GM19468 (cell line): ENCODE data around the gene YIF1A.
"Not testable (repeated sequence)": the region's sequence is repeated elsewhere in the genome, so short reads cannot be mapped to it uniquely, and the experiment has no call there.

Experiments
- ATAC-seq: cut with Tn5 transposase; IDR thresholded peaks from one replicate; pipeline ENCODE4 v1.9.1; 2021; ENCODE audit warnings: mild to moderate bottlenecking, moderate library complexity, moderate number of reproducible peaks; ENCODE audit not compliant: unreplicated experiment; ENCODE audit errors: extremely low read depth

YIF1A gene

GRCh38 chr11:66258473-66258893 is 30.5 kb downstream of the YIF1A start:
- ATAC-seq: no peak

- not testable (repeated sequence) for ATAC-seq
Observed at GRCh38 chr11:66253081-66253480, 35.9 kb downstream of the YIF1A start.

GRCh38 chr11:66251809-66252208 is 37.1 kb downstream of the YIF1A start:
- ATAC-seq: no peak

GRCh38 chr11:66248903-66249302 is 40.0 kb downstream of the YIF1A start:
- ATAC-seq: no peak

GRCh38 chr11:66247801-66248200 is 41.1 kb downstream of the YIF1A start:
- ATAC-seq: no peak

- no peak for ATAC-seq
Observed at GRCh38 chr11:66247295-66247694, 41.6 kb downstream of the YIF1A start.

- no peak for ATAC-seq
Observed at GRCh38 chr11:66243782-66244535, 45.0 kb downstream of the YIF1A start.

- no peak for ATAC-seq
Observed at GRCh38 chr11:66242095-66242765, 46.7 kb downstream of the YIF1A start.

GRCh38 chr11:66240781-66241136 is 48.2 kb downstream of the YIF1A start:
- ATAC-seq: no peak

GRCh38 chr11:66239998-66240780 is 48.8 kb downstream of the YIF1A start:
- no peak for ATAC-seq

GRCh38 chr11:66239511-66239910 is 49.4 kb downstream of the YIF1A start:
- ATAC-seq: no peak

GRCh38 chr11:66238786-66239413 is 50.0 kb downstream of the YIF1A start:
- no peak for ATAC-seq

GRCh38 chr11:66237867-66238266 is 51.1 kb downstream of the YIF1A start:
- ATAC-seq: no peak

GRCh38 chr11:66235141-66235540 is 53.8 kb downstream of the YIF1A start:
- ATAC-seq: no peak
